Measurements from ENCODE around the gene CARMIL3. TPM values are rescaled to one million over a fixed set of nuclear protein-coding genes. Genes with fewer than 3 reads are reported as not detected.

Gene CARMIL3
- total RNA-seq, 2 experiments from 2014 or later: 0.21 to 0.32 TPM

- Histone ChIP-seq H3K9me2 (ENCODE audit: insufficient read depth, low read length) (no peaks in the 10 kb centered on the region), H3K36me3 (ENCODE audit: insufficient read depth, low read length) (peaks cover 37% of the 10 kb centered on the region), H3K4me2 (ENCODE audit: low read length) (peak overlapping the region; percentile 95), H4K20me1 (ENCODE audit: insufficient read depth, low read length) (no peaks in the 10 kb centered on the region), H2AFZ (ENCODE audit: low read length) (peak overlapping the region; percentile 90), H3K27ac (ENCODE audit: low read depth, low read length, poor library complexity, severe bottlenecking) (peak overlapping the region; percentile 31), H3K79me2 (ENCODE audit: insufficient read depth, low read depth, low read length) (peaks cover 8% of the 10 kb centered on the region; the same call in 1 of the 2 replicates), H3K4me3 (ENCODE audit: low read depth, low read length, poor library complexity, severe bottlenecking) (peak overlapping the region; percentile 91), H3K4me1 (ENCODE audit: insufficient read depth, low read length, poor library complexity, severe bottlenecking) (peaks cover 15% of the 10 kb centered on the region), H3K9me3 (ENCODE audit: low read length) (no peaks in the 10 kb centered on the region)
- BruUV-seq (replicated peaks): TSS peak; percentile 68
- TF ChIP-seq, protein P1, sequence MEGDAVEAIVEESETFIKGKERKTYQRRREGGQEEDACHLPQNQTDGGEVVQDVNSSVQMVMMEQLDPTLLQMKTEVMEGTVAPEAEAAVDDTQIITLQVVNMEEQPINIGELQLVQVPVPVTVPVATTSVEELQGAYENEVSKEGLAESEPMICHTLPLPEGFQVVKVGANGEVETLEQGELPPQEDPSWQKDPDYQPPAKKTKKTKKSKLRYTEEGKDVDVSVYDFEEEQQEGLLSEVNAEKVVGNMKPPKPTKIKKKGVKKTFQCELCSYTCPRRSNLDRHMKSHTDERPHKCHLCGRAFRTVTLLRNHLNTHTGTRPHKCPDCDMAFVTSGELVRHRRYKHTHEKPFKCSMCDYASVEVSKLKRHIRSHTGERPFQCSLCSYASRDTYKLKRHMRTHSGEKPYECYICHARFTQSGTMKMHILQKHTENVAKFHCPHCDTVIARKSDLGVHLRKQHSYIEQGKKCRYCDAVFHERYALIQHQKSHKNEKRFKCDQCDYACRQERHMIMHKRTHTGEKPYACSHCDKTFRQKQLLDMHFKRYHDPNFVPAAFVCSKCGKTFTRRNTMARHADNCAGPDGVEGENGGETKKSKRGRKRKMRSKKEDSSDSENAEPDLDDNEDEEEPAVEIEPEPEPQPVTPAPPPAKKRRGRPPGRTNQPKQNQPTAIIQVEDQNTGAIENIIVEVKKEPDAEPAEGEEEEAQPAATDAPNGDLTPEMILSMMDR (conservative IDR thresholded peaks at IDR 0.05; ENCODE audit: low read length): no peak
- no peak for TF ChIP-seq EZH2phosphoT487 (IDR thresholded peaks at IDR 0.05; ENCODE audit: borderline replicate concordance, low read depth, low read length)
- ChIA-PET POLR2A (interaction anchor here (0.6 to 4.2 kb wide), 12 partner anchors 9 to 198 kb away, joined by 3 to 64 read pairs (median 10); partner anchors contain the start of genes EMC9, PCK2, PSME1 and PSME2), CTCF (ENCODE audit: unreplicated experiment) (interaction anchor here (0.7 to 2.7 kb wide), 3 partner anchors 8 to 127 kb away, joined by 3 to 12 read pairs (median 5); partner anchors contain the start of genes PSME1 and TINF2)
- intact Hi-C loops (cut with micrococcal nuclease; ENCODE audit: unreplicated experiment): no loop called here
- DNase-seq (ENCODE audit: low spot score): no peak
Measured at GRCh38 chr14:24115422-24116127, 63.8 kb downstream of the CARMIL3 start.

GRCh38 chr14:24116128-24116814, 64.5 kb downstream of the CARMIL3 start:
- ChIA-PET POLR2A (interaction anchor here (0.6 to 4.2 kb wide), 9 partner anchors 10 to 199 kb away, joined by 3 to 64 read pairs (median 10); partner anchors contain the start of genes EMC9, PCK2, PSME1 and PSME2), CTCF (ENCODE audit: unreplicated experiment) (no interaction called here)
- Histone ChIP-seq H3K79me2 (ENCODE audit: insufficient read depth, low read depth, low read length) (peaks cover 8% of the 10 kb centered on the region; the same call in 1 of the 2 replicates), H3K36me3 (ENCODE audit: insufficient read depth, low read length) (peaks cover 44% of the 10 kb centered on the region), H3K9me3 (ENCODE audit: low read length) (no peaks in the 10 kb centered on the region), H4K20me1 (ENCODE audit: insufficient read depth, low read length) (no peaks in the 10 kb centered on the region), H3K4me3 (ENCODE audit: low read depth, low read length, poor library complexity, severe bottlenecking) (peak overlapping the region; percentile 91), H3K4me2 (ENCODE audit: low read length) (peak overlapping the region; percentile 95), H3K27ac (ENCODE audit: low read depth, low read length, poor library complexity, severe bottlenecking) (no peak overlapping the region), H3K9me2 (ENCODE audit: insufficient read depth, low read length) (no peaks in the 10 kb centered on the region), H2AFZ (ENCODE audit: low read length) (no peak overlapping the region), H3K4me1 (ENCODE audit: insufficient read depth, low read length, poor library complexity, severe bottlenecking) (peaks cover 15% of the 10 kb centered on the region)
- intact Hi-C loops (cut with micrococcal nuclease; ENCODE audit: unreplicated experiment): no loop called here
- BruUV-seq (replicated peaks): no TSS peak
- TF ChIP-seq EZH2phosphoT487 (IDR thresholded peaks at IDR 0.05; ENCODE audit: borderline replicate concordance, low read depth, low read length): no peak
- TF ChIP-seq, protein P1 (conservative IDR thresholded peaks at IDR 0.05; ENCODE audit: low read length): no peak
- DNase-seq (ENCODE audit: low spot score): no peak

Measured in OCI-LY7 (cell line).